ENCODE results near the gene HEATR5A. TPM values are rescaled to one million over a fixed set of nuclear protein-coding genes. Genes with fewer than 3 reads are reported as not detected.

The HEATR5A gene
- total RNA-seq, 1 donor from 2014 or later = 56.2 TPM

DNA sequence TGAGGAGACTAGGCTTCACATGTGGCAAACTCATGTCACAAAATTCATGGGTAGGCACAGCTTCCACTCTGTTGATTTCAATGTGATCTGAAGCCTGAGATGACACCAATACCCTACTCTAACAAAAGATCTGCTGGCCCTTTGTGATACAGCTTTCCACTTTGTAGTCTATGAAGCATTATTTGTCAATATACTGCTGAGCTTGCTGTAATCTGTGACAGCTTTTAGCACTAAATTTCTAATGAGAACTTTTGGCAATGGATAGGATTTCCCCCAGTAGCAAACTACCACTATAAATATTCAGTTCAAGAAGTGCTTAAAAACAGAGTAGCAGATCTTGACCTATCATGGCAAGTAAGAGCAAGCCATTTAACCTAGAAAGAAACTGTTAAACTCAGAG, 5.6 kb upstream of the HEATR5A start:
- TF ChIP-seq, protein P1, sequence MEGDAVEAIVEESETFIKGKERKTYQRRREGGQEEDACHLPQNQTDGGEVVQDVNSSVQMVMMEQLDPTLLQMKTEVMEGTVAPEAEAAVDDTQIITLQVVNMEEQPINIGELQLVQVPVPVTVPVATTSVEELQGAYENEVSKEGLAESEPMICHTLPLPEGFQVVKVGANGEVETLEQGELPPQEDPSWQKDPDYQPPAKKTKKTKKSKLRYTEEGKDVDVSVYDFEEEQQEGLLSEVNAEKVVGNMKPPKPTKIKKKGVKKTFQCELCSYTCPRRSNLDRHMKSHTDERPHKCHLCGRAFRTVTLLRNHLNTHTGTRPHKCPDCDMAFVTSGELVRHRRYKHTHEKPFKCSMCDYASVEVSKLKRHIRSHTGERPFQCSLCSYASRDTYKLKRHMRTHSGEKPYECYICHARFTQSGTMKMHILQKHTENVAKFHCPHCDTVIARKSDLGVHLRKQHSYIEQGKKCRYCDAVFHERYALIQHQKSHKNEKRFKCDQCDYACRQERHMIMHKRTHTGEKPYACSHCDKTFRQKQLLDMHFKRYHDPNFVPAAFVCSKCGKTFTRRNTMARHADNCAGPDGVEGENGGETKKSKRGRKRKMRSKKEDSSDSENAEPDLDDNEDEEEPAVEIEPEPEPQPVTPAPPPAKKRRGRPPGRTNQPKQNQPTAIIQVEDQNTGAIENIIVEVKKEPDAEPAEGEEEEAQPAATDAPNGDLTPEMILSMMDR (IDR thresholded peaks at IDR 0.05) = no peak
- Mint-ChIP-seq H3K9me3 (ENCODE audit: unreplicated experiment) (no peaks in the 10 kb centered on the region), H3K27ac (ENCODE audit: unreplicated experiment) (no peak overlapping the region), H3K36me3 (ENCODE audit: unreplicated experiment) (no peaks in the 10 kb centered on the region), H3K4me1 (ENCODE audit: unreplicated experiment) (peaks cover 2% of the 10 kb centered on the region), H3K4me3 (ENCODE audit: unreplicated experiment) (no peak overlapping the region), H3K27me3 (ENCODE audit: unreplicated experiment) (no peaks in the 10 kb centered on the region)
- DNase-seq (ENCODE audit: extremely low spot score, unreplicated experiment) = no peak

DNA sequence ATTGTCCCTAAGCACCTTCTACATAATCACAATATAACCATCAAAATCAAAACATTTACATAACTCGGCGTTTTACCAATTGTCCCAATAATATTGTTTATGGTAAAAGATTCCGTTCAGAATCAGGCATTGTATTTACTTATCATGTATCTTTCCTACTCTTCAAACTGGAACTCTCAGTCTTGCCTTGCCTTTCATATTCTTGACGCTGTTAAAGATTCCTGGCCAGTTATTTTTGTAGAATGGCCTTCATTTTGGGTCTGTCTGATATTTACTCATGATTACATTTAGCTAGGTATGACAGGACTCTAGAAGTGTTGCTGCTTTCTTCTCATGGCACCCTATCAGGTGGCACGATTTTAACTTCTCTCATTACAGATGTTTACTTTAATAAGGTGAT, 850 bp upstream of the HEATR5A start:
- Mint-ChIP-seq H3K27me3 (ENCODE audit: unreplicated experiment) (no peaks in the 10 kb centered on the region), H3K4me1 (ENCODE audit: unreplicated experiment) (peaks cover 22% of the 10 kb centered on the region), H3K27ac (ENCODE audit: unreplicated experiment) (peak overlapping the region; percentile 96), H3K9me3 (ENCODE audit: unreplicated experiment) (no peaks in the 10 kb centered on the region), H3K4me3 (ENCODE audit: unreplicated experiment) (peak overlapping the region; percentile 42), H3K36me3 (ENCODE audit: unreplicated experiment) (no peaks in the 10 kb centered on the region)
- DNase-seq (ENCODE audit: extremely low spot score, unreplicated experiment) = no peak
- TF ChIP-seq, protein P1 (IDR thresholded peaks at IDR 0.05) = no peak

DNA sequence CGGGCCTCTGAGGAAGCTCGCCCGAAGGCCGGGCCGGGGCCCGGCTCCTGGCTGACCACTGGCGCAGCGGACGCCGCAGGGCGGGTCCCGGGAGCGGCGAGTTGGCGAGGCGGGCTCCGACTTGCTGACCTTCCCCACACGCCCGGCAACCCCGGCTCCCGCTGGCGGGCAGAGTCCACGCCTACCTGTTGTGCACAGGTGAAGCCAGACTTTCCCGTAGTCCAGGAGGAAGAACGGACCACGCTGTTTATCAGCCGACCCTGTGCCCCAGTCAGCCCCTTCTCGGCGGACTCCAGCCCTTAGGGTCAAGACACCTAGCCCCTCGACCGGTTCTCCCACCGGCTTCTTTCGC, 407 bp downstream of the HEATR5A start:
- Mint-ChIP-seq H3K9me3 (ENCODE audit: unreplicated experiment) (no peaks in the 10 kb centered on the region), H3K27me3 (ENCODE audit: unreplicated experiment) (no peaks in the 10 kb centered on the region), H3K4me1 (ENCODE audit: unreplicated experiment) (peaks cover 25% of the 10 kb centered on the region), H3K27ac (ENCODE audit: unreplicated experiment) (peak overlapping the region; percentile 93), H3K4me3 (ENCODE audit: unreplicated experiment) (peak overlapping the region; percentile 97), H3K36me3 (ENCODE audit: unreplicated experiment) (no peaks in the 10 kb centered on the region)
- TF ChIP-seq, protein P1 (IDR thresholded peaks at IDR 0.05) = no peak
- peak; percentile 87 for DNase-seq (ENCODE audit: extremely low spot score, unreplicated experiment)

DNA sequence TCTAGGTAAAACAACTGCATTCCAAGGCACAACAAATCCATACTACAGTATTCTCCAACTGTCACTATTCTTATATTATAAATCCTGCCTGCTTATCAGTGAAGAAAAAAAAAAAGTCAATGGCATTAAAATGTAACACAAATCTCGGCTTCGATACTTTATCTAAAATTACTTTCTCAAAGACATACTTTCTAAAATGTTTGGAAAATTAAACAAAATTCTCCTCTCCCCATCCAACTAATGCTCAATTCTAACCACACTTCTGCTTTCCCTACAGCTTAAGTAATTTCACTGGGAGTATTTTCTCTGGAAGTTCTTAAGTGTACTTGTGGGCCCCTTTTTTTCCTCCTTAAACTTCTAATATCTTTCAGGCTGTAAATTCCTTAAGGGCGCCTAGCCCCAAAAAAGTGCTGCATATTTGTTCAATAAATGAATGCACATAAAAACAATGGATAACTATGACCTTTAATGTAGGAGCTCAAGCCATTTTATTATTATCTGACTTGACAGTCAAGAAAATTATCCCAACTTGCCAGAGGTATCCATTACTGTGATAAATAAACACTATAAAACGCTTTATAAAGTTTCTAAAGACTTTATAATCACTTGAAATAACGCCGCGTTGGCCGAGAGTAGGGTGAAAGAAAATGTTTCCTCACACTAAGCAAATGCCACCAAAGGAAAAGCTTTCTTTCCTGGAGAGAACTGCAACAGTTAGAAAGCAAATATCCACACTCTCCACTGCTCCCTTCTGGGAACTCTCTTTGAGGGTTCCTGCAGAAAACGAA, 977 bp downstream of the HEATR5A start:
- Mint-ChIP-seq H3K27ac (ENCODE audit: unreplicated experiment) (peak overlapping the region; percentile 93), H3K4me3 (ENCODE audit: unreplicated experiment) (peak overlapping the region; percentile 97), H3K9me3 (ENCODE audit: unreplicated experiment) (no peaks in the 10 kb centered on the region), H3K27me3 (ENCODE audit: unreplicated experiment) (no peaks in the 10 kb centered on the region), H3K36me3 (ENCODE audit: unreplicated experiment) (no peaks in the 10 kb centered on the region), H3K4me1 (ENCODE audit: unreplicated experiment) (peaks cover 25% of the 10 kb centered on the region)
- no peak for DNase-seq (ENCODE audit: extremely low spot score, unreplicated experiment)
- TF ChIP-seq, protein P1 (IDR thresholded peaks at IDR 0.05) = no peak

DNA sequence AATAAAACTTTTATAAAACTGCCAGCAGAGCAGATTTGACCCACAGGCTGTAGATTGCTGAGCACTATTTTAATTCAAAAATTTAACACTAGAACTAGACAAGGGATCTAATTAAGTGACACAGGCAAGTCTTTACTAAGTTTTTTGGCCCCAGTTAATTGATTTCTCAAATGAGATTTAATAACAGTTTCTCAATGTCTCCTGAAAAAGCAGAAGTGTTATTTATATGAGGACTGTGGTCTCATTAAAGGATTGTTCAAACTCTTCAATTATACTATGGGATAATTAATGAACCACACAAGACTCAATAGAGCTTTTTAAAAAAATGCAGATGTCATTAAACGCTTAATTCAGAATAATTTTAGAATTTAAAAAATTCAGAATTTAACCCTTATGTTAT, 1.9 kb downstream of the HEATR5A start:
- no peaks in the 10 kb centered on the region for H3K36me3 Mint-ChIP-seq (ENCODE audit: unreplicated experiment)
- peak overlapping the region; percentile 55 for H3K4me3 Mint-ChIP-seq (ENCODE audit: unreplicated experiment)
- no peaks in the 10 kb centered on the region for H3K9me3 Mint-ChIP-seq (ENCODE audit: unreplicated experiment)
- no peak for DNase-seq (ENCODE audit: extremely low spot score, unreplicated experiment)
- TF ChIP-seq, protein P1 (IDR thresholded peaks at IDR 0.05) = no peak
- H3K27me3 Mint-ChIP-seq (ENCODE audit: unreplicated experiment) = no peaks in the 10 kb centered on the region
- H3K27ac Mint-ChIP-seq (ENCODE audit: unreplicated experiment) = peak overlapping the region; percentile 75
- H3K4me1 Mint-ChIP-seq (ENCODE audit: unreplicated experiment) = peaks cover 31% of the 10 kb centered on the region

Data from osteocyte (in vitro differentiated cells).